Measurements from ENCODE around the gene KCTD17.

DNA sequence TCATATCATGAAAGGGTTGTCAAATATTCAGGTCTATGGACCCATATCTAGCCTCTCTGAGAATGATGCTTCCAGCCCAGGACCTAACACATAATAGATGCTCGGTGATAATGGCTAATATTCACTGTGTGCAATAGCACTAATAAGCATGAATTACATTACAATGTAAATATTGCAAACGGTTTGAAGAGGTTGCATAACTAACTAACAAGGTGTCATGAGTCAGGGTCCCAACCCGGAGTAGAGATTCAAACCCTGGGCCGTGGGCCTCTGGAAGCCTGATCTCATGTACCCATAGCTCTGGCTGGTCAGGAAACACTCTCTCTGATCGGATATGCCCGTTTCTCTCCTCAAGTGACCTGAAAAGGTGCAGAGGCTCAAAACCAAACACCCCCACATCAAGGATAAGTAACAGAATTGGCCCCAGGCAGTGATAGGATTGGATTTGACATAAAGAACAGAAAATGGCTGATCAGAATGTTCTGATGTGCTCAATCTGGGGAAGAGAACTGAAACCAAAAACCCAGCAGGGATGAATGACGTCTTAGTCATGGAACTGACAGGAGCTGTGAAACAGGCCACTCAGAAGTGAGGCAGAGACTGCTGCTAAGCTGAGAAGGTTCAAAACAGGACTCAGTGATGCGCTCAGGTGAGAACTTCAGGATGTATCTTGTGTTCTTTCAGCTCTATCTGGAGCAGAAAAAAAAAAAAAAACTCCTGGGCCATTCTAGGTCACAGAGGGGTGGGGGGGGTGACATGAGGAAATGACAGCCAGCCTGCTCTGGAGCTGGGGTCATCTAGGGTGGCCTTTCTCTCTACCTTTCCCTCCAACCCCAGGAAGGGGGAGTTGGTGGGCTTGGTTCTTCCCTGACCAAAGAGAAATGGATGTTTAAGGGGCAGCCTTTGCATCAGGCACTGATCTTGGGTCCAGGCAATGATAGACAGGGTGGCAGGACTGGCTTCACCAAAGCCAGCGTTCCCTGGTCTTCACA is 6.6 kb upstream of the KCTD17 start:
- TF ChIP-seq, protein P1, sequence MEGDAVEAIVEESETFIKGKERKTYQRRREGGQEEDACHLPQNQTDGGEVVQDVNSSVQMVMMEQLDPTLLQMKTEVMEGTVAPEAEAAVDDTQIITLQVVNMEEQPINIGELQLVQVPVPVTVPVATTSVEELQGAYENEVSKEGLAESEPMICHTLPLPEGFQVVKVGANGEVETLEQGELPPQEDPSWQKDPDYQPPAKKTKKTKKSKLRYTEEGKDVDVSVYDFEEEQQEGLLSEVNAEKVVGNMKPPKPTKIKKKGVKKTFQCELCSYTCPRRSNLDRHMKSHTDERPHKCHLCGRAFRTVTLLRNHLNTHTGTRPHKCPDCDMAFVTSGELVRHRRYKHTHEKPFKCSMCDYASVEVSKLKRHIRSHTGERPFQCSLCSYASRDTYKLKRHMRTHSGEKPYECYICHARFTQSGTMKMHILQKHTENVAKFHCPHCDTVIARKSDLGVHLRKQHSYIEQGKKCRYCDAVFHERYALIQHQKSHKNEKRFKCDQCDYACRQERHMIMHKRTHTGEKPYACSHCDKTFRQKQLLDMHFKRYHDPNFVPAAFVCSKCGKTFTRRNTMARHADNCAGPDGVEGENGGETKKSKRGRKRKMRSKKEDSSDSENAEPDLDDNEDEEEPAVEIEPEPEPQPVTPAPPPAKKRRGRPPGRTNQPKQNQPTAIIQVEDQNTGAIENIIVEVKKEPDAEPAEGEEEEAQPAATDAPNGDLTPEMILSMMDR (conservative IDR thresholded peaks at IDR 0.05 in 1 of 2, IDR thresholded peaks at IDR 0.05 in 1 of 2; ENCODE audit: extremely low read depth in 1 of 2, insufficient read depth in 1 of 2, low read depth in 1 of 2, low read length in 2 of 2), result no peak
- no peak for TF ChIP-seq EZH2 (IDR thresholded peaks at IDR 0.05; ENCODE audit: borderline replicate concordance, low read length)
